ENCODE measurements around the gene C16orf92. TPM values are rescaled to one million over a fixed set of nuclear protein-coding genes. Genes with fewer than 3 reads are reported as not detected.

Gene C16orf92
- polyA plus RNA-seq, 1 experiment, result not detected

DNA sequence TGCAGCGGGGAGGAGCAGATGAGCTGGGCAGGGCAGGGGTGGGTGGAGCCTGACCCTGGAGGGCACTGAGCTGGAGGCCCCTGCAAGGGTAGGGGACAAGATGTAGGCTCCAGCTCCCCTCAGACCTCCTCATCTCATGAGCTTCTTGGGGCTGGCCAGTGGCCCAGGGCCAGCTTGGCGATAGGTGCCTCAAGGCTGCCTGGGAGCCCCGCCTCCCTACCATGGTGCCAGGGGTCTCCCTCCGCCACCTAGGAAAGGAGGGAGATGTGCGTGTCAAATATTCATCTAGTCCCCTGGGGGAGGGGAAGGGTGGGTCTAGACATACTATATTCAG lies 31.5 kb upstream of the C16orf92 start:
- POLR2A ChIA-PET, result no interaction called here
- Histone ChIP-seq H3K9me3 (ENCODE audit: control insufficient read depth, insufficient read depth, low read length) (no peaks in the 10 kb centered on the region; the same call in 1 of the 2 replicates), H3K27me3 (ENCODE audit: control insufficient read depth, insufficient read depth, low read length) (no peaks in the 10 kb centered on the region), H3K27ac (ENCODE audit: low read depth, low read length) (no peak overlapping the region), H3K4me3 (ENCODE audit: low read depth, low read length) (no peak overlapping the region)
- TF ChIP-seq, protein P1, sequence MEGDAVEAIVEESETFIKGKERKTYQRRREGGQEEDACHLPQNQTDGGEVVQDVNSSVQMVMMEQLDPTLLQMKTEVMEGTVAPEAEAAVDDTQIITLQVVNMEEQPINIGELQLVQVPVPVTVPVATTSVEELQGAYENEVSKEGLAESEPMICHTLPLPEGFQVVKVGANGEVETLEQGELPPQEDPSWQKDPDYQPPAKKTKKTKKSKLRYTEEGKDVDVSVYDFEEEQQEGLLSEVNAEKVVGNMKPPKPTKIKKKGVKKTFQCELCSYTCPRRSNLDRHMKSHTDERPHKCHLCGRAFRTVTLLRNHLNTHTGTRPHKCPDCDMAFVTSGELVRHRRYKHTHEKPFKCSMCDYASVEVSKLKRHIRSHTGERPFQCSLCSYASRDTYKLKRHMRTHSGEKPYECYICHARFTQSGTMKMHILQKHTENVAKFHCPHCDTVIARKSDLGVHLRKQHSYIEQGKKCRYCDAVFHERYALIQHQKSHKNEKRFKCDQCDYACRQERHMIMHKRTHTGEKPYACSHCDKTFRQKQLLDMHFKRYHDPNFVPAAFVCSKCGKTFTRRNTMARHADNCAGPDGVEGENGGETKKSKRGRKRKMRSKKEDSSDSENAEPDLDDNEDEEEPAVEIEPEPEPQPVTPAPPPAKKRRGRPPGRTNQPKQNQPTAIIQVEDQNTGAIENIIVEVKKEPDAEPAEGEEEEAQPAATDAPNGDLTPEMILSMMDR (IDR thresholded peaks at IDR 0.05; ENCODE audit: low read depth, low read length), result no peak
- CTCF ChIA-PET, result no interaction called here
- no peak for DNase-seq (ENCODE audit: low read depth, low spot score)

DNA sequence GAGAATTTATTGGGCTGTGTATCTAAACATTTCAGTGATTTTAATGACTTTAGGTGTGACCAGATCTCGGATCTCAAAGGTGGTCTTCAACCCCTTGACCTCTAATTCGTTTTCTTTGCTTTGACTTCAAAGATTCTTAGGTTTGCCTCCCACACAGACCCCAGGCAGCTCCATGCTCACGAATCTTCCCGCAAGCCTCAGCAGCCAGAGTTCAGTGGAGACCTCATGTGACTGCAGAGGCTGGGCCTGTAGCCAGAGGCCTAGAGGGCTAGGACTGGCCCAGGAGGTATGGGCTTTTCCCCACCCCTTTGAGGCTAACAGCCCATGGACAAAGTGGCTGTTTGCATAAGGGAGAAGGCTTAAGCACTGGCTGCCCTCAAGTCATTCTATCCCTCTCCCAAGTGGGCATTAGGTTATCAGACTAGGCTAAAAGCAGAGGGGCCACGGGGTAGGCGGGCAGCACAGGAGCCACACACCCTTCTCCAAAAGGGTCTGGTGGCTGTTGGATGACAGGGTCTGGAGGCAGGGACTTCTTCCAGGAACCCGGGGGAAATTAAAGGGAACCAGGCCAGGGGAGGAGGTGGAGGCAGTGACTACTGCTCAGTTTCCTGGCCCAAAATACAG lies 30.5 kb upstream of the C16orf92 start:
- Histone ChIP-seq H3K9me3 (ENCODE audit: control insufficient read depth, insufficient read depth, low read length) (no peaks in the 10 kb centered on the region; the same call in 1 of the 2 replicates), H3K27ac (ENCODE audit: low read depth, low read length) (no peak overlapping the region), H3K27me3 (ENCODE audit: control insufficient read depth, insufficient read depth, low read length) (no peaks in the 10 kb centered on the region), H3K4me3 (ENCODE audit: low read depth, low read length) (no peak overlapping the region)
- ChIA-PET CTCF (no interaction called here), POLR2A (interaction anchor here (0.6 kb wide), 1 partner anchor 91 kb away, joined by 4 read pairs; no protein-coding TSS in a partner anchor)
- no peak for DNase-seq (ENCODE audit: low read depth, low spot score)
- TF ChIP-seq, protein P1 (IDR thresholded peaks at IDR 0.05; ENCODE audit: low read depth, low read length), result no peak

DNA sequence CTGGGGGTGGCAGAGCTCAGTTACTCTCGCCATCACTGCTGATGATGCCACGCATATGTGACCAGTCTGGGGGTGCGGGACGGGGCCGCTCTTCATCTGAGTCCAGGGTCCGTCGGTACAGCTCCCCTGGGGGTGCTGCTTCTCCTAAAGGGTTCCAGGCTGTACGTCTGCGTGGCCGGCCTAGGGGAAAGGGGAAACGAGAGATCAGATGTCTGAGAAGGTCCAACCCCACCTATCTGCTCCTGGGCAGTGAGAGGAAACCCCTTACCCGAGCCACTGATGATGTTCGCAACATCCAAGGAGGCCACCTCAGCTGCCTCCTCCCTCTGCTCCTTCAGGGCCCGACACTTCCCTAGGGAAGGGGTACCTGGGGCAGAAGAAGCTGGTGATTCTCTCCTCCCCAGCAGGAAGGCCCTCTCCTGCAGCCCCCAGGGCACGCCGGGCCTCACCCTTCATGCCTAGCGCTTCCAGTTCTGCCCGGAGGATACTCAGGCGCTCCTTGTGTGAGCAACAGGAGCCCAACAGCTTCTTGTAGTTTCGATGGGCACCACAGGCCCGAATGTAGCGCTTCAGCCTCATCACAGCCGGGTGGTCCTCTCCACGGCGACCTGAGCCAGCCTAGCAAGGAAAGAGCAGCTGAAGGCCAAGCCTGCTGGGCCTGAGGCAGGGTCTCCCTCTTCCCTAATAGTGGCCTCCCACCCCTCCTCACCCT lies 29.7 kb upstream of the C16orf92 start:
- ChIA-PET POLR2A (no interaction called here), CTCF (no interaction called here)
- TF ChIP-seq, protein P1 (IDR thresholded peaks at IDR 0.05; ENCODE audit: low read depth, low read length), result no peak
- Histone ChIP-seq H3K9me3 (ENCODE audit: control insufficient read depth, insufficient read depth, low read length) (no peaks in the 10 kb centered on the region; the same call in 1 of the 2 replicates), H3K27ac (ENCODE audit: low read depth, low read length) (no peak overlapping the region), H3K27me3 (ENCODE audit: control insufficient read depth, insufficient read depth, low read length) (no peaks in the 10 kb centered on the region), H3K4me3 (ENCODE audit: low read depth, low read length) (no peak overlapping the region)
- DNase-seq (ENCODE audit: low read depth, low spot score), result no peak

DNA sequence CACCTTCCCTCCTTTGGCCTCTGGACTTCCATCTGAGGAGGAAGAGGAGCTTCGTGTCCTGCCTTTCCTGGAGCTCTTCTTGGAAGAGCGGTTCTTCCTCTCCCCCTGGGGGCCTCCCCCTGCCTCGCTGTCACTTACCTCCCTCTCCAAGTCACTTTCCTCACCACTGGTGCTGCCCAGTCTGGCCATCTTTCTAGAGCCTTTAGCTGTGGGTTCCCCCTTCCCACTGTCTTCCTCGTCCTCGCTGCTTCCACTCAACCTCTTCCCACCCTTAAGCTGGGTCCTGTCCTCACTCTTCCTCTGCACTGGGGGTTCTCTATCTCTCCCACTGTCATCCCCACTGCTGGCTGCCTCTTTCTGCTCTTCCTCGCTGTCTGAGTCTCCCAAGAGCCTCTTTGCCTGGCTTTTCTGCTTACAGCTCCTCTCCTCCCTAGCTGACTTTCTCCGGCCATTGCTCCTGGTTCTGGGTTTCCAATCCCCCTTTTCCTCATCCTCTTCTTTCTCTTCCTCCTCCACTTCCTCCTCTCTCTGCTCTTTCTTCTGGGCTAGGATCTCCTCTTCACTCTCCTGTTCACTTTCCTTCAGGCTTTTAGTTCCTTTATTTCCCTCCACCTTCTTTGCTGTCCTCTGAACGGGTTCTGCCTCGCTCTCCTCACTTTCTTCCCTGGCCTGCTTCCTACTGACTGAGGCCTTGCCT lies 28.9 kb upstream of the C16orf92 start:
- Histone ChIP-seq H3K27ac (ENCODE audit: low read depth, low read length) (no peak overlapping the region), H3K4me3 (ENCODE audit: low read depth, low read length) (no peak overlapping the region), H3K9me3 (ENCODE audit: control insufficient read depth, insufficient read depth, low read length) (no peaks in the 10 kb centered on the region; the same call in 1 of the 2 replicates), H3K27me3 (ENCODE audit: control insufficient read depth, insufficient read depth, low read length) (no peaks in the 10 kb centered on the region)
- POLR2A ChIA-PET, result interaction anchor here (0.6 to 1.7 kb wide), 3 partner anchors 32 to 483 kb away, joined by 3 to 7 read pairs (median 4); partner anchors contain the start of gene TMEM219
- TF ChIP-seq, protein P1 (IDR thresholded peaks at IDR 0.05; ENCODE audit: low read depth, low read length), result no peak
- DNase-seq (ENCODE audit: low read depth, low spot score), result no peak
- CTCF ChIA-PET, result no interaction called here
